T-cell (primary cell): ENCODE data around the gene RGP1. TPM values are rescaled to one million over a fixed set of nuclear protein-coding genes. Genes with fewer than 3 reads are reported as not detected.

ENCODE experiments used
- ATAC-seq, 4 experiments: fragments of 200-7000 bp in 3 of 4; fragments of 150-1000 bp in 1 of 4; cut with Tn5 transposase; replicated peaks in 1 of 4; 1 replicate in 3 of 4; 2 replicates in 1 of 4; pipeline ENCODE4 v1.10.0; 2021; ENCODE audit warnings: moderate library complexity in 3 of 4, mild to moderate bottlenecking in 2 of 4, moderate number of reproducible peaks in 1 of 4
- CTCF ChIA-PET, 2 donors: fragments of 300-600 bp; sonication (Branson Sonifier 250); formaldehyde crosslinking; loops; one replicate each; lab custom pipeline; 2022; ENCODE audit warnings: antibody characterized with exemption in 2 of 2; lab: Charles Lee
- POLR2A ChIA-PET, 2 donors: fragments of 300-600 bp; sonication (Branson Sonifier 250); formaldehyde crosslinking; loops; one replicate each; lab custom pipeline; 2022; ENCODE audit warnings: antibody characterized with exemption in 2 of 2; lab: Charles Lee
- DNase-seq, 35 experiments: peaks; one replicate each; pipeline versions ENCODE4 v3.0.0 to v3.0.0-alpha.2; 2013 to 2023
- H3K27ac ChIP-seq: one replicate; pipeline ENCODE4 v1.5.1; 2013; ENCODE audit warnings: low read length
- H3K27me3 ChIP-seq, 2 experiments: replicated peaks in 1 of 2; 1 replicate in 1 of 2; 2 replicates in 1 of 2; pipeline versions ENCODE4 v1.6.1 to v1.7.0; 2013; ENCODE audit warnings: low read length in 1 of 2, mixed read lengths in 1 of 2; ENCODE audit not compliant: control insufficient read depth in 2 of 2, insufficient read depth in 2 of 2; ENCODE audit errors: extremely low read depth in 1 of 2
- H3K36me3 ChIP-seq, 2 donors: 1 replicate in 1 of 2; 2 replicates in 1 of 2; pipeline versions ENCODE4 v1.6.1 to v1.7.0; 2013; ENCODE audit warnings: low read length in 1 of 2; ENCODE audit not compliant: control insufficient read depth in 2 of 2, insufficient read depth in 1 of 2; ENCODE audit errors: extremely low read depth in 1 of 2
- H3K4me1 ChIP-seq, 2 experiments: 1 replicate in 1 of 2; 2 replicates in 1 of 2; pipeline versions ENCODE4 v1.6.1 to v1.7.0; 2013; ENCODE audit warnings: low read length in 2 of 2, mixed read lengths in 1 of 2; ENCODE audit not compliant: insufficient read depth in 2 of 2, control insufficient read depth in 1 of 2; ENCODE audit errors: extremely low read depth in 1 of 2
- H3K4me3 ChIP-seq, 2 donors: 1 replicate in 1 of 2; 2 replicates in 1 of 2; pipeline versions ENCODE4 v1.5.1 to v1.7.0; 2013; ENCODE audit warnings: mild to moderate bottlenecking in 2 of 2, low read length in 1 of 2, moderate library complexity in 1 of 2; ENCODE audit not compliant: control insufficient read depth in 1 of 2; ENCODE audit errors: extremely low read depth in 1 of 2
- H3K9me3 ChIP-seq: 2 replicates; pipeline ENCODE4 v1.7.0; 2013
- H3K27ac Mint-ChIP-seq, 2 donors: one replicate each; pipeline ENCODE4 v1.8.0; 2020 to 2021; ENCODE audit warnings: mild to moderate bottlenecking in 2 of 2, mixed read lengths in 2 of 2
- H3K27me3 Mint-ChIP-seq, 2 donors: one replicate each; pipeline ENCODE4 v1.8.0; 2021 to 2022; ENCODE audit warnings: mixed read lengths in 2 of 2
- H3K36me3 Mint-ChIP-seq: one replicate; pipeline ENCODE4 v1.8.0; 2021; ENCODE audit warnings: mixed read lengths
- H3K4me1 Mint-ChIP-seq, 3 donors: one replicate each; pipeline ENCODE4 v1.8.0; 2020 to 2022; ENCODE audit warnings: mixed read lengths in 3 of 3, mild to moderate bottlenecking in 1 of 3
- H3K4me3 Mint-ChIP-seq, 3 donors: one replicate each; pipeline ENCODE4 v1.8.0; 2020 to 2022; ENCODE audit warnings: mild to moderate bottlenecking in 3 of 3, mixed read lengths in 3 of 3, moderate library complexity in 3 of 3
- H3K9me3 Mint-ChIP-seq, 3 donors: one replicate each; pipeline ENCODE4 v1.8.0; 2020 to 2022; ENCODE audit warnings: mixed read lengths in 3 of 3
- WGBS: methylation state at CpG from one replicate; pipeline ENCODE4 v1.1.5; 2013; ENCODE audit warnings: missing lambda C conversion rate; ENCODE audit not compliant: insufficient coverage; 5-methylcytosine and 5-hydroxymethylcytosine counted together
- total RNA-seq, 35 experiments: library from RNA in 6 of 35; stranded (reverse) in 6 of 35; fragments of 120-200 nt in 1 of 35; gene quantifications; one replicate each; pipeline versions ENCODE4 v1.2.1 to v1.2.4 and lab custom pipeline; 2013 to 2026

Gene RGP1
- total RNA-seq, 5 donors from 2014 or later (not counting 1 experiment from before 2014, with no cell fraction given): 20.6 to 36.5 (median 33.5) TPM

DNA sequence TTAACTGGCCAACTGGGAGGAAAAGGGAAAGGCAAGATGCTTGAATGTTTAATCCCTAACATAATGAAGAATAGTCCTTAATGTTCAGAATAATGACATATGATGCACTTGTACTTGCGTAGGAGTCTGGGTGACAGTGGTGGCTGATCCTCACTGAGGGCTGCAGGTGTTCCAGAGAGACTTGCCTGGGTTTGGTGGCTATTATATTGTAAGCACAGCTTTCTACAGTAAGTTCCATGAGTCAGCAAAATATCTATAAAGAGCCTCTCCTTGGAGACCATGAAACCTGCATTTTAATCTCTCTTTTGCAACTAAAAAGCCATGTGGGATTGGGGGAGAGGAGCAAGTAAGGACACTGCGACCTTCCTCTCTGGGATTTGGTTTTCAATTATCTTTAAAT, 40.5 kb downstream of the RGP1 start:
- Mint-ChIP-seq H3K4me3 (no peak overlapping the region), H3K27ac (no peak overlapping the region), H3K9me3 (no peaks in the 10 kb centered on the region), H3K36me3 (peaks cover 23% of the 10 kb centered on the region), H3K4me1 (peaks cover 0 to 13% (median 12%) of the 10 kb centered on the region in 3 donors), H3K27me3 (no peaks in the 10 kb centered on the region)
- ATAC-seq (no peak), DNase-seq (no peak)
- WGBS: no CpG with 5 or more reads among the region's 2 CpGs
- ChIA-PET POLR2A (no interaction called here), CTCF (interaction anchor here (0.7 to 2.2 kb wide), 14 partner anchors 12 to 93 kb away, joined by 3 to 26 read pairs (median 4); partner anchors contain the start of genes FAM221B (in 1 of the 2), GBA2 (in 1 of the 2) and RGP1 (in 1 of the 2))
- H3K27ac ChIP-seq: no peak overlapping the region
- H3K4me3 ChIP-seq: no peak overlapping the region
- H3K9me3 ChIP-seq: no peaks in the 10 kb centered on the region
- H3K36me3 ChIP-seq: peaks cover 14 to 21% of the 10 kb centered on the region in 2 donors
- no peaks in the 10 kb centered on the region for H3K27me3 ChIP-seq
- peaks cover 0 to 3% of the 10 kb centered on the region in 2 experiments for H3K4me1 ChIP-seq

DNA sequence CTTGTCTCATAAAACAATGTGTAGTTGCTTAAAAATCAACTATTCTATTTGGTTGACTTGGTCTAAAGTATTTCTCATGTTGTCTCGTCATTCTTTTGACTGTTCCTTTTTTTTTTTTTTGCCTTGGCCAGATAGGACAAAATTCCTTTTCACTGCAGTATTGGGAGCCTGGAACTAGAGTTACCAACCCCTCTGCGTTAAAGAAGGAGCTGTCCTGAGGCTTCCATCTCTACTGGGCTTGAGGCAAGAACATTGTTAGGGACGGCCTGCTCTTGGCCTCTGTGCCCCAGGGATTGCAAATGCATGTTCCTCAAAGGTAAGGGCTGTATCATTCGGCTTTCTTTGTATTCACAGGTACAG, 40.9 kb downstream of the RGP1 start:
- Mint-ChIP-seq H3K36me3 (peaks cover 23% of the 10 kb centered on the region), H3K27me3 (no peaks in the 10 kb centered on the region), H3K4me3 (no peak overlapping the region), H3K9me3 (no peaks in the 10 kb centered on the region), H3K4me1 (peaks cover 0 to 14% (median 13%) of the 10 kb centered on the region in 3 donors), H3K27ac (no peak overlapping the region)
- ATAC-seq: no peak
- Histone ChIP-seq H3K9me3 (no peaks in the 10 kb centered on the region), H3K4me3 (no peak overlapping the region), H3K36me3 (peaks cover 14 to 17% of the 10 kb centered on the region in 2 donors), H3K27me3 (no peaks in the 10 kb centered on the region), H3K4me1 (peaks cover 0 to 3% of the 10 kb centered on the region in 2 experiments), H3K27ac (no peak overlapping the region)
- DNase-seq: no peak
- CTCF ChIA-PET: interaction anchor here (0.6 to 2.2 kb wide), 17 partner anchors 12 to 141 kb away, joined by 3 to 26 read pairs (median 4); partner anchors contain the start of genes FAM221B (in 1 of the 2), GBA2 (in 1 of the 2) and RGP1 (in 1 of the 2)
- POLR2A ChIA-PET: no interaction called here
- WGBS: 50% methylated on average over 3 of the region's 4 CpGs

DNA sequence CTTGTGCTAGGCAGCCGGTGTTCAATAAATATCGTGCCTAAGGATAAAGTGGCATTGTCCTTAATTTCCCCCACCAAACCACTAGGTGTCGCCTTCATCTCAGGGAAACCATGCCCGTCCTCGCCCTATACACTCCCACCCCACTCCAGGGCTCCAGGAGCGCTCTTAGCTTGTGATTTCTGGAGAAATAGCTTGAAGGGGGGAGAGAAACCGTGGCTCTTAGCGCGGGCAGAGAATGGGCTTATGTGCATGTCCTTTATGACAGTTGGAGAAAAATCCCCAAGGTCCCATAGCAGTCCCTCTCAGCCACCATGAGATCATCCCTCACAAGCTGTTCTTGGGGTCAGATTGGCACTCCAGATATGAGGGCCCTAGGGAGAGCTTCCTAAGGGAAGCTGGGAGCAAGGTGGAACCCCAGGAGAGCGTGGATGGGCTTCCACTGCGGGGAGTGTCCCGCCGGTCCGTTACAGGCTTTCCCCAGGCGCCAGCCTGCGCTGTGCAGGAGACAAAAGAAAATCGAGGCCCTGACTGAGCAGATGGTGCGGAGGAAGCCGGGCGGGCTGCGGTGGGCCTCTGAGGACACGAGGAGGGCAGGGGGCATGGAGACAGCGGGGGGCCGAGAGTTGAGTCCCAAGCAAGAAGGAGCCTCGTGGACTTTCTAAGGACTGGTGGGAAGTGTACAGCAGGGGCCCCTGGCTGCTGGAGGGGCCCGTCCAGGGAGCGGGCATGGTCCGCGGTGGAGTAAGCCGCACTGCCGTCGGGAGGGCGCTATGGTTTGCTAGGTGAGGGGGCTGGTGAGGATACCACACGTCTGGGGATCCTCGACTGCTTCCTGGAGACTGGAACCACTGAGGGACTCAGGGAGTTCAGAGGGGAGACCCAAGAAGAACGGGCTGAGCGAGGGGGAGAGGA, 41.6 kb downstream of the RGP1 start:
- no peaks in the 10 kb centered on the region for H3K27me3 ChIP-seq
- ChIA-PET POLR2A (no interaction called here), CTCF (interaction anchor here (0.5 to 2.2 kb wide), 18 partner anchors 13 to 763 kb away, joined by 3 to 26 read pairs (median 4); partner anchors contain the start of genes FAM221B (in 1 of the 2), GBA2 (in 1 of the 2) and RGP1 (in 1 of the 2))
- peaks cover 22% of the 10 kb centered on the region for H3K36me3 Mint-ChIP-seq
- no peaks in the 10 kb centered on the region for H3K9me3 Mint-ChIP-seq
- no peak overlapping the region for H3K4me3 ChIP-seq
- no peak overlapping the region for H3K4me3 Mint-ChIP-seq
- H3K36me3 ChIP-seq: peaks cover 13 to 14% of the 10 kb centered on the region in 2 donors
- 83% methylated on average over 30 of the region's 37 CpGs for WGBS
- H3K27me3 Mint-ChIP-seq: no peaks in the 10 kb centered on the region
- H3K4me1 ChIP-seq: peaks cover 0 to 3% of the 10 kb centered on the region in 2 experiments
- H3K9me3 ChIP-seq: no peaks in the 10 kb centered on the region
- no peak overlapping the region for H3K27ac Mint-ChIP-seq
- ATAC-seq (peak; percentile 81 to 92 (median 86)), DNase-seq (peak; percentile 14 to 82 (median 49))
- H3K27ac ChIP-seq: no peak overlapping the region
- H3K4me1 Mint-ChIP-seq: peaks cover 0 to 14% (median 13%) of the 10 kb centered on the region in 3 donors

DNA sequence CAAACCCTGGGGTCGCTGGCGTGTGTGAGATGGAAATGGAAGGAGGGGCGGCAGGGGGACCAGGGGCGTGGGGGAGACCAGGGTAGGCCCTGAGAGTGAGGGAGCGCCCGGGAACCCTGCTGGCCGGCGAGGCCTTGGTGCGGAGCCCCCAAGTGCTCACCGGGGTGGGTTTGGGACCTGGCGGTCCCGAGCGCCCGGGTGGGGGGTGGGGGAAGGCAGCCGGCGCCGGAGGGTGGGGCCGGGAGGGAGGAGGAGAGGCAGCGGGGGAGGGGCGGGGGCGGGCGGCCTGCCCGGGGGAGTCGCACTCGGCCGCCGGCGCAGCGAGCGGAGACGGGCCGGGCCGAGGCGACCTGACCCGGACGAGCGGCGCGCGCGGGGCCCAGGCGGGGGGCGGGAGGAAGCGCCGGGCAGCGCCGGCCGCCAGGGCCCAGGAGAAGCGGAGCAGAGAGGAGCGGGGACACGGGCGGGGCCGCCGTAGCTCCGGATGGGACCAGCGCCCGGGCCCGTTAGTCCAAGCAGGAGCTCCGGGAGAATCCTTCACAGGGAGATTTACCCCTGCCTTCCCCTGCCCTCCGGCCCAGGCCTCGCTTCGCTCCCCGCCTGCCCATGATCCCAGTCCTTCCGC, 42.3 kb downstream of the RGP1 start, which contains the start of gene NPR2:
Gene NPR2, plus strand, starts transcription at position 295 of the 625 bp plus-strand sequence. CDS start 818 bp downstream, outside the sequence.
- H3K27me3 Mint-ChIP-seq: no peaks in the 10 kb centered on the region
- no peaks in the 10 kb centered on the region for H3K9me3 Mint-ChIP-seq
- POLR2A ChIA-PET: no interaction called here
- CTCF ChIA-PET: interaction anchor here (0.6 to 1.1 kb wide), 4 partner anchors 21 to 134 kb away, joined by 3 to 4 read pairs (median 3); partner anchors contain the start of genes RMRP (in 1 of the 2) and SPAG8 (in 1 of the 2)
- DNase-seq (no peak), ATAC-seq (no peak)
- H3K4me3 ChIP-seq: no peak within 1 kb of the TSS
- 81% methylated on average over 27 of the region's 64 CpGs for WGBS
- H3K36me3 Mint-ChIP-seq: peaks cover 15% of the 10 kb centered on the region
- H3K27ac Mint-ChIP-seq: no peak within 1 kb of the TSS
- H3K36me3 ChIP-seq: peaks cover 11 to 14% of the 10 kb centered on the region in 2 donors
- no peak within 1 kb of the TSS for H3K4me3 Mint-ChIP-seq
- no peaks in the 10 kb centered on the region for H3K27me3 ChIP-seq
- H3K27ac ChIP-seq: no peak within 1 kb of the TSS
- H3K4me1 ChIP-seq: peaks cover 0 to 3% of the 10 kb centered on the region in 2 experiments
- H3K9me3 ChIP-seq: no peaks in the 10 kb centered on the region
- peaks cover 0 to 14% (median 13%) of the 10 kb centered on the region in 3 donors for H3K4me1 Mint-ChIP-seq

DNA sequence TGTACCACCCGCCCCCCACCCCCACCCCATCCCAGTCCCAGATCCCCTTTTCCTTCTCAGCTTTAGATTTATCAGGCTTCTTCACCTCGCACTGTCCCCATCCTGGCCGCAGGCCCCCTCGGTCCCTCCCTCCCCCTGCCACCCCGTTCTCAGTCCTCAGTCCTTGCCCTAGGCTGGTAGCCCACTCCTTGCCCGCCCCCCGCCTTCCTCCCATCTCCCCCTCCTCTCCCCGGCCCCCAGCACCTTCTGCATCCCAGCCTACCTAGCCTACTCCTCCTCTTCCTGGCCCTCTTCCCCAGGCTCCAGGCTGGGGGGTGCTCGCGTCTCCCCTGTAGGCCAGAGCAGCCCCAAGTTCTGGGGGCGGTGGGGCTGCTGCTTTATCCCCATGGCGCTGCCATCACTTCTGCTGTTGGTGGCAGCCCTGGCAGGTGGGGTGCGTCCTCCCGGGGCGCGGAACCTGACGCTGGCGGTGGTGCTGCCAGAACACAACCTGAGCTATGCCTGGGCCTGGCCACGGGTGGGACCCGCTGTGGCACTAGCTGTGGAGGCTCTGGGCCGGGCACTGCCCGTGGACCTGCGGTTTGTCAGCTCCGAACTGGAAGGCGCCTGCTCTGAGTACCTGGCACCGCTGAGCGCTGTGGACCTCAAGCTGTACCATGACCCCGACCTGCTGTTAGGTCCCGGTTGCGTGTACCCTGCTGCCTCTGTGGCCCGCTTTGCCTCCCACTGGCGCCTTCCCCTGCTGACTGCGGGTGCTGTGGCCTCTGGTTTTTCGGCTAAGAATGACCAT, 43.1 kb downstream of the RGP1 start:
- peaks cover 11 to 12% of the 10 kb centered on the region in 2 donors for H3K36me3 ChIP-seq
- Mint-ChIP-seq H3K36me3 (peaks cover 13% of the 10 kb centered on the region), H3K4me3 (no peak overlapping the region), H3K4me1 (peaks cover 0 to 14% (median 13%) of the 10 kb centered on the region in 3 donors), H3K27me3 (no peaks in the 10 kb centered on the region), H3K27ac (no peak overlapping the region), H3K9me3 (no peaks in the 10 kb centered on the region)
- peaks cover 0 to 3% of the 10 kb centered on the region in 2 experiments for H3K4me1 ChIP-seq
- H3K27ac ChIP-seq: no peak overlapping the region
- CTCF ChIA-PET: interaction anchor here (0.6 to 1.3 kb wide), 6 partner anchors 20 to 230 kb away, joined by 3 to 5 read pairs (median 3); partner anchors contain the start of genes RMRP (in 1 of the 2) and SPAG8 (in 1 of the 2)
- H3K4me3 ChIP-seq: no peak overlapping the region
- H3K9me3 ChIP-seq: no peaks in the 10 kb centered on the region
- POLR2A ChIA-PET: no interaction called here
- ATAC-seq: no peak
- no peak for DNase-seq
- WGBS: 98% methylated on average over 30 of the region's 34 CpGs
- no peaks in the 10 kb centered on the region for H3K27me3 ChIP-seq
